HEK293 (cell line): ENCODE measurements around the gene IGFBPL1.

Experiments used
- CTCF ChIA-PET: fragments of 350-600 bp; formaldehyde crosslinking; extraction: SDS; loops from one replicate; lab custom pipeline; 2021; ENCODE audit warnings: antibody characterized with exemption; lab: Yijun Ruan, JAX
- POLR2A ChIA-PET: fragments of 300-600 bp; formaldehyde crosslinking; extraction: SDS; loops from one replicate; lab custom pipeline; 2020; ENCODE audit warnings: antibody characterized with exemption, inconsistent platforms; lab: Yijun Ruan, JAX
- H3K27ac ChIP-seq: fragments of 200-500 bp; sonication (Bioruptor generic); 2 replicates; pipeline ENCODE4 v1.5.1; 2014; ENCODE audit warnings: low read depth, low read length, control low read depth, inconsistent platforms; ENCODE audit errors: extremely low read depth
- H3K36me3 ChIP-seq, 2 experiments: fragments of 200-500 bp in 1 of 2; sonication (Bioruptor generic) in 1 of 2; 1 replicate in 1 of 2; 2 replicates in 1 of 2; pipeline ENCODE4 v1.5.1; 2014 to 2017; ENCODE audit warnings: inconsistent platforms in 2 of 2, low read length in 2 of 2; ENCODE audit not compliant: control insufficient read depth in 2 of 2, insufficient read depth in 1 of 2
- H3K4me1 ChIP-seq: fragments of 200-500 bp; sonication (Bioruptor generic); 2 replicates; pipeline ENCODE4 v1.5.1; 2014; ENCODE audit warnings: mild to moderate bottlenecking, low read length, inconsistent platforms; ENCODE audit not compliant: control insufficient read depth, insufficient read depth
- H3K4me3 ChIP-seq: 2 replicates; pipeline ENCODE4 v1.5.1; 2011; ENCODE audit warnings: low read depth, mild to moderate bottlenecking, control low read depth, low read length, moderate library complexity
- H3K9me3 ChIP-seq: fragments of 200-500 bp; sonication (Bioruptor generic); 2 replicates; pipeline ENCODE4 v1.5.1; 2014; ENCODE audit warnings: low read depth, low read length, inconsistent platforms; ENCODE audit not compliant: control insufficient read depth, insufficient read depth
- RBAK ChIP-seq: fragments of 450-650 bp; formaldehyde crosslinking; IDR thresholded peaks from 2 replicates; pipeline ENCODE4 v1.5.1; 2016; ENCODE audit warnings: missing biosample characterization, missing genetic modification characterization
- SP2 ChIP-seq: fragments of 450-650 bp; formaldehyde crosslinking; IDR thresholded peaks from 2 replicates; pipeline ENCODE4 v1.5.1; 2016; ENCODE audit warnings: missing biosample characterization, missing genetic modification characterization
- TRIM28 ChIP-seq: IDR thresholded peaks from 2 replicates; pipeline ENCODE4 v1.6.1; 2011; ENCODE audit warnings: low read length, control low read depth, borderline replicate concordance
- ZEB2 ChIP-seq: fragments of 450-650 bp; formaldehyde crosslinking; IDR thresholded peaks from 2 replicates; pipeline ENCODE4 v1.5.1; 2016; ENCODE audit warnings: missing biosample characterization, missing genetic modification characterization
- ZIC2 ChIP-seq: fragments of 450-650 bp; formaldehyde crosslinking; IDR thresholded peaks from 2 replicates; pipeline ENCODE4 v1.5.1; 2016; ENCODE audit warnings: missing biosample characterization, missing genetic modification characterization
- ZNF121 ChIP-seq: fragments of 450-650 bp; formaldehyde crosslinking; IDR thresholded peaks from 2 replicates; pipeline ENCODE4 v1.5.1; 2016; ENCODE audit warnings: missing biosample characterization, missing genetic modification characterization
- ZNF2 ChIP-seq: fragments of 450-650 bp; formaldehyde crosslinking; IDR thresholded peaks from 2 replicates; pipeline ENCODE4 v1.5.1; 2016; ENCODE audit warnings: missing biosample characterization, missing genetic modification characterization
- ZNF202 ChIP-seq: fragments of 450-650 bp; formaldehyde crosslinking; IDR thresholded peaks from 2 replicates; pipeline ENCODE4 v1.5.1; 2016; ENCODE audit warnings: missing biosample characterization, missing genetic modification characterization, borderline replicate concordance
- ZNF214 ChIP-seq: fragments of 450-650 bp; formaldehyde crosslinking; IDR thresholded peaks from 2 replicates; pipeline ENCODE4 v1.5.1; 2017; ENCODE audit warnings: missing biosample characterization, mild to moderate bottlenecking, missing genetic modification characterization, borderline replicate concordance
- ZNF248 ChIP-seq: fragments of 450-650 bp; formaldehyde crosslinking; IDR thresholded peaks from 2 replicates; pipeline ENCODE4 v1.5.1; 2017; ENCODE audit warnings: missing biosample characterization, missing genetic modification characterization
- ZNF324 ChIP-seq: fragments of 450-650 bp; formaldehyde crosslinking; IDR thresholded peaks from 2 replicates; pipeline ENCODE4 v1.5.1; 2016; ENCODE audit warnings: missing biosample characterization, missing genetic modification characterization
- ZNF510 ChIP-seq: fragments of 450-650 bp; formaldehyde crosslinking; IDR thresholded peaks from 2 replicates; pipeline ENCODE4 v1.5.1; 2018; ENCODE audit warnings: mild to moderate bottlenecking, missing genetic modification characterization, missing biosample characterization; ENCODE audit not compliant: insufficient replicate concordance
- ZNF548 ChIP-seq: fragments of 450-650 bp; formaldehyde crosslinking; IDR thresholded peaks from 2 replicates; pipeline ENCODE4 v1.5.1; 2016; ENCODE audit warnings: missing biosample characterization, missing genetic modification characterization
- ZNF571 ChIP-seq: fragments of 450-650 bp; formaldehyde crosslinking; IDR thresholded peaks from 2 replicates; pipeline ENCODE4 v1.5.0; 2017; ENCODE audit warnings: missing biosample characterization, missing genetic modification characterization
- ZNF621 ChIP-seq: fragments of 450-650 bp; formaldehyde crosslinking; IDR thresholded peaks from 2 replicates; pipeline ENCODE4 v1.5.1; 2017; ENCODE audit warnings: missing biosample characterization, missing genetic modification characterization
- ZNF660 ChIP-seq: fragments of 450-650 bp; IDR thresholded peaks from 2 replicates; pipeline ENCODE4 v1.5.1; 2018; ENCODE audit warnings: missing biosample characterization, mild to moderate bottlenecking, missing genetic modification characterization
- ZNF843 ChIP-seq: fragments of 450-650 bp; formaldehyde crosslinking; IDR thresholded peaks from 2 replicates; pipeline ENCODE4 v1.5.1; 2016; ENCODE audit warnings: missing biosample characterization, missing genetic modification characterization
- TF ChIP-seq, protein P1 (sequence below): fragments of 450-650 bp; formaldehyde crosslinking; IDR thresholded peaks from 2 replicates; pipeline ENCODE4 v1.5.1; 2016; ENCODE audit warnings: missing biosample characterization, missing genetic modification characterization
- TF ChIP-seq, protein P2 (sequence below): fragments of 450-650 bp; formaldehyde crosslinking; IDR thresholded peaks from 2 replicates; pipeline ENCODE4 v1.5.1; 2016; ENCODE audit warnings: missing biosample characterization, missing genetic modification characterization

The IGFBPL1 gene

DNA sequence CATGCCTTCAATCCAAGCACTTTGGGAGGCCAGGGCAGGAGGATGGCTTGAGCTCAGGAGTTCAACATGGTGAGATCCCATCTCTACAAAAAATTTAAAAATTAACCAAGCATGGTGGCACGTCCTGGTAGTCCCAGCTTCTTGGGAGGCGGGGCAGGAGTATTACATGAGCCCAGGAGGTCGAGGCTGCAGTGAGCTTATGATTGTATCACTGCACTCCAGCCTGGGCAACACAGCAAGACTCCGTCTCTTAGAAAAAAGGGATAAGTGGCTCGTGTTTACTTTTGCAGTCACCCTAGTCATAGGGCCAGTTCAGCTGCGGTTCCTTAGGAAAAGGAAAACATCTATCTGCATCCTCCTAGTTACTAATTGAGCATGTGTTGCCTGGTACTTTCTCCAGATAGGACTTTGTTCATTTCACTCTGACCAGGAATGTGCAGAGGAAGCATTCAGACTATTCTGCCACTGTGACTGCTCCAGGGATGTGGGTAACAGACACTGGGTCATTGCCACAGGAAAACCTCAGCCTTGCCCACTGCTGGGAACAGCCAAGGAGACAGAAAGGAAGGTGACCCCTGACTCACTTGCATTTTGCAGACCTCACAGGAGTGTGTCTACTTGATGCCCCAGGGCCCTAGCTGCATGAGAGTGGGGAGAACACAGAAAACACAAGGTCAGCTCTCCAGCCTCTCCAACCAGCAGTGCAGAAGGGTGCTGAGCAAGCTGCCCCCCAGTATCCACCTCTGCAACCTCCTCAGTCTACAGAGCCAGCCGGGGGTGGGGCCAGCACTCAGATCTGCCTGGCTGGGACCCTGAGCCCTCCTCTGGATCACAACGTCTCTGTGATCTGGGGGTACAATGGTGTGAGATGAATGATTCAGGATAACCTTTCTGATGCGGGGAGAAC lies 65.6 kb downstream of the IGFBPL1 start:
- no peak overlapping the region for H3K4me3 ChIP-seq
- no peaks in the 10 kb centered on the region for H3K9me3 ChIP-seq
- no peaks in the 10 kb centered on the region for H3K4me1 ChIP-seq
- ChIA-PET POLR2A (no interaction called here), CTCF (interaction anchor here (0.9 to 3.0 kb wide), 4 partner anchors 10 to 445 kb away, joined by 3 to 12 read pairs (median 5); no protein-coding TSS in a partner anchor)
- TF ChIP-seq ZIC2 (peak; percentile 82), ZNF214 (tag by site-specific recombination) (no peak)
- no peaks in the 10 kb centered on the region for H3K36me3 ChIP-seq
- no peak overlapping the region for H3K27ac ChIP-seq

DNA sequence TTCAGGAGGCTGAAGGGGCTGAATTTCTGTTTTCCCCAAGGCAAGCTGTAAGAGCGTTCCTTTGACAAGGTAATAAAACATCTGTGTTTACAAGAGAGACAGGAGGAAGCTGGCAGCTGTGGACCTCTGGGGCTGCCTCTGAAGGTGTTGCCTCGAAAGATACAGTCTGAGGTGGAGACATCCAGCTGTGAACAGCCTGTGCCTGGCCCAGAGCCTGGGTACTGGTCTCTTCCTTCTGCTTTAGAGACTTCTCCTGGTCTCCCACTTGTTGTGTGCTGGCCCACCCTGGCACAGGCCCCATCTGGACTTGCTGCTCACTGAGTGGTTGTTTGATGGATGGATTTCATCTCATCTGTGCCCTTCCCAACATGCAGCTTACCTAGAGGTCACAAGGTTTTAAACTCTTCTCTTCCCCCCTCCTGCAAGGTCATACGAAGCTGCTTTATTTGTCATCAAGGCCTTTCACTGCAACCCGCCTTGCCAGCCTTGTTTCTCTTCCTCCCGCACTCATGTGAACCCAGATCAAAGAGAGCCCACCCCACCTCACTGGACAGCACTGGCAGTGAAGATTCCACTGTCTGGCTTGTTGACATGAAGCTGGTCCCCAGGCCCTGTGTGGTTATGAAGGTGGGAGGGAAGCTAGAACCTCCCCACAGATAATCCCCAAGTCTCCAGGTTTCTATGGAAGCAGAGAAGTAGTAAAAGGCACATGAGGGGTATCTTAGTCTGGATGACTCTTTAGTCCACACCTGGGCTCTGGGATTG lies 66.7 kb downstream of the IGFBPL1 start:
- no peak overlapping the region for H3K27ac ChIP-seq
- ChIA-PET CTCF (interaction anchor here (0.9 to 3.0 kb wide), 4 partner anchors 9 to 444 kb away, joined by 3 to 12 read pairs (median 5); no protein-coding TSS in a partner anchor), POLR2A (no interaction called here)
- no peaks in the 10 kb centered on the region for H3K4me1 ChIP-seq
- no peaks in the 10 kb centered on the region for H3K36me3 ChIP-seq
- TF ChIP-seq ZNF510 (no peak), ZIC2 (peak; percentile 55; the same call in 1 of the 2 replicates)
- H3K9me3 ChIP-seq = no peaks in the 10 kb centered on the region
- no peak overlapping the region for H3K4me3 ChIP-seq

DNA sequence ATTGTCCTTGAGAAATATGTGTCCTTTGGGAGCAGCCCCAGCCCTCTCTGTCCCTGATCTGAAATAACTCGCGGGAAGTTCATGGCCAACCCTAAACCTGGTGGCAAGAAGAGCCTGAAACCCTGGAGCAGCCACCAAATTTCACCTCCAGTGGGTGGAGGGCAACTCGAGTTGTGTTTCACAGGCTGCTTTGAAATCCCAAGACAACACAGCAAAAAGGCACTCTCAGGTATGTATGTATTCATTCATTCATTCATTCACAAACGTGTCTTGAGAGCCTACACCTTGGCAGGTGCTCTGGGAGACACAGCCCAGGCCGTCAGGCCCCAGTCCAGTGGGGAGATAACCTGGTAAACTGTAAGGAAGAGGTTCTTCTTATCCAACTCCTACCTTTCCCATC lies 67.4 kb downstream of the IGFBPL1 start:
- H3K9me3 ChIP-seq = no peaks in the 10 kb centered on the region
- ChIA-PET CTCF (interaction anchor here (3.0 kb wide), 1 partner anchor 443 kb away, joined by 12 read pairs; no protein-coding TSS in a partner anchor), POLR2A (interaction anchor here (0.6 kb wide), 1 partner anchor 139 kb away, joined by 3 read pairs; no protein-coding TSS in a partner anchor)
- no peak overlapping the region for H3K27ac ChIP-seq
- H3K4me3 ChIP-seq = no peak overlapping the region
- no peaks in the 10 kb centered on the region for H3K36me3 ChIP-seq
- TF ChIP-seq RBAK (tag by site-specific recombination) (no peak), SP2 (tag by site-specific recombination) (no peak), ZNF843 (no peak), ZNF660 (tag by site-specific recombination) (no peak), ZNF2 (no peak), TRIM28 (no peak), ZNF248 (tag by site-specific recombination) (no peak), ZNF571 (tag by site-specific recombination) (no peak), ZEB2 (tag by site-specific recombination) (no peak), ZNF121 (tag by site-specific recombination) (no peak), ZNF202 (tag by site-specific recombination) (no peak), ZNF621 (tag by site-specific recombination) (no peak), ZNF548 (tag by site-specific recombination) (no peak), ZNF324 (tag by site-specific recombination) (no peak)
- TF ChIP-seq, protein P1, sequence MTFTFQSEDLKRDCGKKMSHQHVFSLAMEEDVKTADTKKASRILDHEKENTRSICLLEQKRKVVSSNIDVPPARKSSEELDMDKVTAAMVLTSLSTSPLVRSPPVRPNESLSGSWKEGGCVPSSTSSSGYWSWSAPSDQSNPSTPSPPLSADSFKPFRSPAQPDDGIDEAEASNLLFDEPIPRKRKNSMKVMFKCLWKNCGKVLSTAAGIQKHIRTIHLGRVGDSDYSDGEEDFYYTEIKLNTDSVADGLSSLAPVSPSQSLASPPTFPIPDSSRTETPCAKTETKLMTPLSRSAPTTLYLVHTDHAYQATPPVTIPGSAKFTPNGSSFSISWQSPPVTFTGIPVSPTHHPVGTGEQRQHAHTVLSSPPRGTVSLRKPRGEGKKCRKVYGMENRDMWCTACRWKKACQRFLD (tag by site-specific recombination) = no peak
- TF ChIP-seq, protein P2, sequence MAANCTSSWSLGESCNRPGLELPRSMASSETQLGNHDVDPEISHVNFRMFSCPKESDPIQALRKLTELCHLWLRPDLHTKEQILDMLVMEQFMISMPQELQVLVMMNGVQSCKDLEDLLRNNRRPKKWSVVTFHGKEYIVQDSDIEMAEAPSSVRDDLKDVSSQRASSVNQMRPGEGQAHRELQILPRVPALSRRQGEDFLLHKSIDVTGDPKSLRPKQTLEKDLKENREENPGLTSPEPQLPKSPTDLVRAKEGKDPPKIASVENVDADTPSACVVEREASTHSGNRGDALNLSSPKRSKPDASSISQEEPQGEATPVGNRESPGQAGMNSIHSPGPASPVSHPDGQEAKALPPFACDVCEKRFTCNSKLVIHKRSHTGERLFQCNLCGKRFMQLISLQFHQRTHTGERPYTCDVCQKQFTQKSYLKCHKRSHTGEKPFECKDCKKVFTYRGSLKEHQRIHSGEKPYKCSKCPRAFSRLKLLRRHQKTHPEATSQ (tag by site-specific recombination) = no peak
- no peaks in the 10 kb centered on the region for H3K4me1 ChIP-seq
